Smooth muscle cell of the coronary artery (primary cell): Measurements from ENCODE around the gene TRABD2A. TPM values are rescaled to one million over a fixed set of nuclear protein-coding genes. Genes with fewer than 3 reads are reported as not detected.

Experiments used
- total RNA-seq: library from RNA; depleted of rRNA; stranded (reverse); fragments of >200 nt; gene quantifications from 2 replicates; pipeline ENCODE4 v1.2.3, GENCODE V29; 2014; ENCODE audit warnings: low replicate concordance

The TRABD2A gene, protein sequence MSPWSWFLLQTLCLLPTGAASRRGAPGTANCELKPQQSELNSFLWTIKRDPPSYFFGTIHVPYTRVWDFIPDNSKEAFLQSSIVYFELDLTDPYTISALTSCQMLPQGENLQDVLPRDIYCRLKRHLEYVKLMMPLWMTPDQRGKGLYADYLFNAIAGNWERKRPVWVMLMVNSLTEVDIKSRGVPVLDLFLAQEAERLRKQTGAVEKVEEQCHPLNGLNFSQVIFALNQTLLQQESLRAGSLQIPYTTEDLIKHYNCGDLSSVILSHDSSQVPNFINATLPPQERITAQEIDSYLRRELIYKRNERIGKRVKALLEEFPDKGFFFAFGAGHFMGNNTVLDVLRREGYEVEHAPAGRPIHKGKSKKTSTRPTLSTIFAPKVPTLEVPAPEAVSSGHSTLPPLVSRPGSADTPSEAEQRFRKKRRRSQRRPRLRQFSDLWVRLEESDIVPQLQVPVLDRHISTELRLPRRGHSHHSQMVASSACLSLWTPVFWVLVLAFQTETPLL
- 0.98 and 8.9 TPM in 2 replicates for total RNA-seq

DNA sequence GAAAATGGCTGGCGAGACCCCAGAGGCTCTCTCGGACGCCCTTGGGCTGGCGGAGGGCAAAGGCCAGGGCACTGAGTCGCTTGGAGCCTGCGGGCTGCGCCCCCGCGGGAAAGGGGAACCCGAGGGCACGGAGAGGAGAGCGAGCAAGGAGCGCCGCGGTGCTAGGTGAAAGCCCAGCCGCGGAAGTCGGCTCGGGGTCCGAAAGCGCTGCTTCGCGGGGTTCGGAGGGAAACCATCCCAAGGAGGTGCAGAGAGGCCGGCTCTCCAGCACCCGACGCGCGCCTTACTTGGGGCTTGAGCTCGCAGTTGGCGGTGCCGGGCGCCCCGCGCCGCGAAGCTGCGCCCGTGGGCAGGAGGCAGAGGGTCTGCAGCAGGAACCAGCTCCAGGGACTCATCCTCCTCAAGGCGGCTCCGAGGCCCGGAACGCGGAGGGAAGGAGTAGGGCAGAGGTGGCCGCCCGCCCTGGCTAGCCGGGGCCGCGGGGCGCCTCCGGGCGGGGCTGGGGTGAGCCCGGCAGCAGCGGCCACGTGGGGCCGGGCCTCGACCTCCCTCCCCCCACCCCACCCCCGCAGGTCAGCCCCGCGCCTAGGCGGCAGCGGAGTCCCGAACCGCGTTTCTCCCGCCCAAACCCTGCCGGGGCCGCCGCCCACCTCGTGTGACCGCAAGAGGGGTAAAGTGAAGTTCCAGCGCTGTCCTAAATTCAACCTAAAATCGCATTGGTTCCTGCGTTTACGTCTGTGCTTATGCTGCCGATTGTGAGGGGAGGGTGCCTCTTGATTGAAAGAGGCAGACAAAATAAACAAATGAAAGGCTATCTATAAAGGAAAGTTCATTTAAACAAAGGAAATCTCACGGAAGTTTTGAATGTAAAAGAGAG lies at the start of gene TRABD2A:
TSS of gene TRABD2A (minus strand) at position 440 of the 877 bp plus-strand sequence. CDS start at position 395, 45 bp downstream.

DNA sequence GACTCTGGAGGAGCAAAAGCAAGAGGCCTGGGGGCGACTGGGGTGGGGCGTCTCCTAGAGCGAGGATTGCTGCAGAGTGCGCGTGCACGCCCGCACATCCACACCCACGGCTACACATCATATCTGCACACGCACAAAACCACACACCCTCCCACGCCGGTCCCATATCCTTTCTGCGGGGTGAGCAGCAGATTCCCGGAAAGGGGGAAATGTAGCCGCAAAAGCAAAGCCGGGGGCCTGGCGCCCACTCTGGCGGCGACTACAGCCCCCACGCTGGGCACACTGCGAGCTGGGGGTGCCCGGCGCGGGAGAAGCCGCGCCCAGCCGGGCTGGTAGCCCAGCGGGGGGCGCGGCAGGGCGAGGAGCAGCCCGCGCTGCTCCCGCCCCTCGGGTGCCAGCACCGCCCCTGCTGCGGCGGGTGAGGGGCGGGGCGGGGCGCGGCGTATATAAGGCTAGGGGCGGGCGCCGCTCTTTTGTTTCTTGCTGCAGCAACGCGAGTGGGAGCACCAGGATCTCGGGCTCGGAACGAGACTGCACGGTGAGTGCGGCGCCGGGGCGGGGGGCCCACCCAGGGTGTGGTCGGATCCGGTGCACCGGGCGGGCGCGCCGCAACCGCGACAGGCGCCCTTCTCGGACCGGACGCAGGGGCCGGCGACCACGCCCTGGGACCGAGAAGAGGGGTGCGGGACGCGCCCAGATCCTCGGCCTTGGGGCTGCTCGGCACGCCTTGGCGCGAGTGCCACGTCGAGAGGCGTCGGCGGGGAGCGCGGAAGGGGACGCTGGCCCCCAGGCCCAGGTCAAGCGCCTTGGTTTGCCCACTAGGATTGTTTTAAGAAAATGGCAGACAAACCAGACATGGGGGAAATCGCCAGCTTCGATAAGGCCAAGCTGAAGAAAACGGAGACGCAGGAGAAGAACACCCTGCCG lies 24.6 kb upstream of the TRABD2A start, which contains the start of gene TMSB10:
TSS of gene TMSB10 (plus strand) at position 476 of the 927 bp plus-strand sequence.

Other genes starting within 250 kb of the TRABD2A start
- gene TMSB10, start 24.6 kb upstream of the TRABD2A start, total RNA-seq: 2,721 and 14,913 TPM in 2 replicates
- gene KCMF1, start 90.1 kb upstream of the TRABD2A start, total RNA-seq: 39.8 and 57.7 TPM in 2 replicates